CD1c-positive myeloid dendritic cell (primary cell): ENCODE measurements around the gene UCKL1.
"Not testable (repeated sequence)": the region's sequence is repeated elsewhere in the genome, so short reads cannot be mapped to it uniquely, and the experiment has no call there.

Experiments
- DNase-seq: peaks from one replicate; pipeline ENCODE4 v3.0.0-alpha.2; 2016; ENCODE audit errors: extremely low spot score

UCKL1 gene

GRCh38 chr20:63942969-63943807 lies 13.0 kb downstream of the UCKL1 start:
- no peak for DNase-seq

DNA sequence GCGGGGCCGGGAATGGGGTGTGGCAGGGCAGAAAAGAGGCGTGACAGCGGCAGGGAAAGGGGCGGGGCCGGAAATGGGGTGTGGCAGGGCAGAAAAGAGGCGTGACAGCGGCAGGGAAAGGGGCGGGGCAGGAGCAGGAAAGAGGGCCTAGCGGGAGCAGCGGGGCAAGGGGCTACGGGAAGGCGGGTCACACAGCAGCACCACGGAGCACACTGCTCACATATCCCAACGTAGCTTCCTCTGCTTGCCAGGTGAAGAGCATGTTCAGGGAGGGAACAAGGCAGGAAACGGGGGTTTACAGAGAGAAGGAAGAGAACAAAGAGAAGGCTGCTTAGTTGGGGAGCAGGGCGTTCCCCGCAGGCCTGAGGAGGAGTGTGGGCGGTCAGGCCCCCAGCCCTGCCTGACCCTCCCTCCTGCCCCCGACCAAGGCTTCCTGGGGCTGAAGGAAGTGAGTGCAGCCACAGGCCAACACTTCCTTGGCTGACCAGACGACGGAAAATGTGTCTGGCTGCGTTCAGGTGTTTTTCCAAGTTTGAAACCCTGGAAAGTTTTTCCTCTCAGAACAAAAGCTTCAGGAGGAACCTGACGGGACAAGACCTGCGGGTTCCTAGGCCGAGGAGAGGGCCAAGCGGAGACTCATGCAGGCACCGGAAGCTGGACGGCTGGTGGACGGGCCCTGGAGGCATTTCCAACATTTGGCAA lies 13.8 kb downstream of the UCKL1 start:
- peak; percentile 69 for DNase-seq

GRCh38 chr20:63941282-63942081 lies 14.7 kb downstream of the UCKL1 start:
- peak; percentile 90 for DNase-seq

DNA sequence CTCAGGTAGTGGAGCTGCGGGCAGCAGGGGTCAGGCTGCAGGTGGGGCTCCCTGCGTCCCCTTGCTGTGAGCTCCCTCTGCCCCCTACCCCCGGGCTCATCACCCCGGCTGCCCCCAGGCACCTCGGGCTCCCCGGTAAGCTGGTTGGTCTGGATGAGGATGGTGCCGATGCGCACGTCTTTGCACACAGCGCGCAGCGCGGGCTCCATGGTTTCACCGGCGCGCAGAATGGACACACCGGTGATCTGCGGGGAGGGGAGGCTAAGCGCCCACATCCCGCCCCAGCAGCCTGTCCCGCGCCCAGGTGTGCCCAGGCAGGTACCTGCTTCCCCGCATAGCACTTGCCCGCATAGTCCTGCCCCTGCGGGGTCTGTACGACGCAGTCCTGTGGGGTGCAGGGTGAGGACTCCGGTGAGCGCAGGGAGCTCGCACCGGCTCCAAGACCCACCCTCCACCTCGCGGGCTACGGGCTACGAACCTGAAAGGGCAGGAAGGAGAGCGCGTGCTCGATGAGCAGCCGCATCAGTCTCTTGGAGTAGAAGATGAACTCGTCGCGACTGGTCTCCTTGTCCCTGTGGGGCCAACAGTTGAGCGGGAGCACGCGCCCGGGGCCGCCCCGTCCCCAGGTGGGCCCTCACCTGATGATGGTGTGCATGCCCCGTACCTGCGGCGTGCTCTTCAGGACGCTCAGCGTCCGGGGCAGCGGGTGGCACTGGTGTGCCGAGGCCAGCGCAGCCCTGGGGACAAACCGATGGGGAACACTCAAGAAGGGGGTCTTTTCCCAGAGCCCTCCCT lies 15.5 kb downstream of the UCKL1 start:
- no peak for DNase-seq

GRCh38 chr20:63940071-63940471 lies 16.1 kb downstream of the UCKL1 start:
- DNase-seq = no peak

GRCh38 chr20:63939061-63939935 lies 16.9 kb downstream of the UCKL1 start:
- DNase-seq = no peak

DNA sequence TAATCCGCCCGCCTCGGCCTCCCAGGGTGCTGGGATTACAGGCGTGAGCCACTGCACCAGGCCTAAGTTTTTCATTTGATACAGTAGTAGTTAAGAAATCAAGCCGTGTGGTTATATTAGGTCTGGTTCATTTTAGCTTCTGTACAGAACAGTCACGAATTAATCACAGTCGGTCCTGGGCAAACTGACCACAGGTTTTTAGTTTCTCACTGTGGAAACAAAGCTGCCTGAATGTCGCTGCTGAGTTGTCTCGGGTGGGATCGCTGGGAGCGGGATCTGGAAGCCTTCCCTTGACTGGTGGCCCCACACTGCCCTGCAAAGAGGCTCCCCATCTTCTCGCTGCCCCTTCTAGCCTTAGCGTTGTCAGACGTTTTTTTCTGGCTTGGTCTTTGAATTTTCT lies 18.6 kb downstream of the UCKL1 start:
- DNase-seq = no peak

DNA sequence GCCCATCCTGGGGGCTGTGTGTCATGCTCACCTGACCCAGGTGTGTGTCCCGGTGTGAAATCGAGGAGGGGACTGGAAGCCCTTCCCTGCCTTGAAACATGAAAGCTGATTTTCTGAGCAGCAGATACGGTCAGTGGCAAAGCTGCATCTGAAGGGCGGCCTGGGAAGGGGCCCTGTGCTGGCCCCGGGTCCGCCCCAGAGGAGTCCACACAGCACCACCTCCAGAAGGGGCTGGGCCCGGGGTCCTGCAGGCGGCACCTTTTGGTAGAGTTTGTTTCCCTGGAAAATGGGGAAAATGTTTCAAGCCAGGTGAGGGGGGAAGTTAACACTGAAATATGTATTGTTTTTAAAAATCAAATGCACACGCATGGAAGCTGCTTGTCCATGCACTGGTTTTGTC lies 20.8 kb downstream of the UCKL1 start:
- no peak for DNase-seq

- DNase-seq = no peak
Observed at GRCh38 chr20:63934271-63935068, 21.7 kb downstream of the UCKL1 start.

- DNase-seq = no peak
Observed at GRCh38 chr20:63933646-63934045, 22.6 kb downstream of the UCKL1 start.

GRCh38 chr20:63932606-63933160 lies 23.5 kb downstream of the UCKL1 start:
- DNase-seq = no peak

- no peak for DNase-seq
Observed at GRCh38 chr20:63931735-63932134, 24.5 kb downstream of the UCKL1 start.

GRCh38 chr20:63930971-63931553 lies 25.2 kb downstream of the UCKL1 start:
- no peak for DNase-seq

DNA sequence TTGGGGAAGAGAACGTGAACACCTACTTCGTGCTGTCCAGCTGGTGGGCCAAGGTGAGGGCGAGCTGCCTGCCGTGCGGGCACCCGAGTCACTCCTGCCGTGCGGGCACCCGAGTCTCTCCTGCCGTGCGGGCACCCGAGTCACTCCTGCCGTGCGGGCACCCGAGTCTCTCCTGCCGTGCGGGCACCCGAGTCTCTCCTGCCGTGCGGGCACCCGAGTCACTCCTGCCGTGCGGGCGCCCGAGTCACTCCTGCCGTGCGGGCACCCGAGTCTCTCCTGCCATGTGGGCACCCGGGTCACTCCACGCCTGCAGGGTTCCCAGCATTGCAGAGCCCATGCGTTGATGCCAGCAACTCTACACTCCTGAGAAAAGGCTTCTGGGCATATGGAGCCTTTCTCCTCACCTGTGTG lies 26.7 kb downstream of the UCKL1 start:
- not testable (repeated sequence) for DNase-seq

GRCh38 chr20:63929071-63929470 lies 27.1 kb downstream of the UCKL1 start:
- DNase-seq = no peak

GRCh38 chr20:63926298-63926697 lies 29.9 kb downstream of the UCKL1 start:
- DNase-seq = no peak

DNA sequence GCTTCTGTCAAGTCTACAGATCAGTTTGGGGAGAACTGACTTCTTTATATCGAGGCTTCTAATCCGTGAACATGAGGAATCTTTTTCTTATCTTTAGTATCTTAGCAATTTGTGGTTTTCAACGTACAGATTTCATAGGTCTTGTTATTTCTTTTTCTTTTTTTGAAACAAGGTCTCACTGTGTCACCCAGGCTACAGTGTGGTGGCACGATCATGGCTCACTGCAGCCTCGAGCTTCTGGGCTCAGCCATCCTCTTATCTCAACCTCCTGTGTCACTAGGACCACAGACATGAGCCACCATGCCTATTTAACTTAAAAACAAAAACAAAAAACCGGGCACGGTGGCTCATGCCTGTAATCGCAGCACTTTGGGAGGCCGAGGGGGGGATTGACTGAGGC lies 32.0 kb downstream of the UCKL1 start:
- no peak for DNase-seq

- no peak for DNase-seq
Observed at GRCh38 chr20:63923651-63924050, 32.6 kb downstream of the UCKL1 start.

DNA sequence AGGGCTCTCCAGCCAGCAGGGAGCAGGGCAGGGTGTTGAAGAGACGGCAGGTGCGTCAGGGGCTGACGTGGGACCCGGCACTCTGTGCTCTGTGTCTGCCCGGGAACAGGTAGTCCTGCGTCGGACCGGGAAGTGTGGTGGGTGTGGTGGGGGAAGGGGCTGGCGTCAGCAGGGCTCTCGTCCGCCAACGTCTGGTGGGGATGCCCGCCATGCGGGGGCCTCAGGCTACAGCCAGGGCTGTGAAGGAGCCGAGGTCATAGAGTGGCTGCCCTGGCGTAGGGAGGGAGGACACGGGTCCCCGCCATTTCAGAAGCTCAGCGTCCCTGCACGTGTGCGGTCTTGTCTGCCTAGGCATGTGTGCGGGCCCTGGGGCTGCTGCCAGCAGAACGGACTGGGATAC lies 36.0 kb downstream of the UCKL1 start:
- no peak for DNase-seq
